Non-pigmented ciliary epithelial cell (primary cell): ENCODE results near the gene PPP2R5B.
A peak's percentile ranks its signal among the peaks of the same experiment; 100 is the strongest.

ENCODE experiments used
- DNase-seq: peaks from one replicate; pipeline ENCODE4 v3.0.0-alpha.2; 2010; ENCODE audit warnings: low read depth

PPP2R5B gene

GRCh38 chr11:64923944-64924909, at the start of gene PPP2R5B:
PPP2R5B (plus strand) TSS chr11:64924689; CDS start chr11:64925735, 1,046 bp downstream.
- DNase-seq, result peak; percentile 79

- DNase-seq, result no peak
Observed at GRCh38 chr11:64875369-64876228, 48.9 kb upstream of the PPP2R5B start.

- DNase-seq, result no peak
Observed at GRCh38 chr11:64876229-64876750, 48.2 kb upstream of the PPP2R5B start.

GRCh38 chr11:64876835-64877341, 47.6 kb upstream of the PPP2R5B start:
- DNase-seq, result no peak

- no peak for DNase-seq
Observed at GRCh38 chr11:64877390-64878222, 46.9 kb upstream of the PPP2R5B start.

GRCh38 chr11:64878223-64878493, 46.3 kb upstream of the PPP2R5B start:
- no peak for DNase-seq

- DNase-seq, result peak; percentile 84
Observed at GRCh38 chr11:64878494-64879243, 45.8 kb upstream of the PPP2R5B start, which contains the start of gene EHD1. EHD1 (minus strand) TSS chr11:64878621; CDS start chr11:64878464, 157 bp downstream.

GRCh38 chr11:64879244-64879900, 45.1 kb upstream of the PPP2R5B start:
- no peak for DNase-seq

- no peak for DNase-seq
Observed at GRCh38 chr11:64880240-64881001, 44.1 kb upstream of the PPP2R5B start.

GRCh38 chr11:64881476-64881875, 43.0 kb upstream of the PPP2R5B start:
- DNase-seq, result no peak

GRCh38 chr11:64882243-64882642, 42.2 kb upstream of the PPP2R5B start:
- DNase-seq, result no peak

GRCh38 chr11:64883575-64883974, 40.9 kb upstream of the PPP2R5B start:
- DNase-seq, result no peak

GRCh38 chr11:64884019-64884418, 40.5 kb upstream of the PPP2R5B start:
- DNase-seq, result no peak

GRCh38 chr11:64885367-64886286, 38.9 kb upstream of the PPP2R5B start:
- peak; percentile 71 for DNase-seq

- DNase-seq, result no peak
Observed at GRCh38 chr11:64887234-64887756, 37.2 kb upstream of the PPP2R5B start.

- DNase-seq, result no peak
Observed at GRCh38 chr11:64887757-64888405, 36.6 kb upstream of the PPP2R5B start.

- no peak for DNase-seq
Observed at GRCh38 chr11:64888406-64888728, 36.1 kb upstream of the PPP2R5B start.
